Measurements from ENCODE around the gene RIC1. TPM values are rescaled to one million over a fixed set of nuclear protein-coding genes. Genes with fewer than 3 reads are reported as not detected.
"Not testable (repeated sequence)": the region's sequence is repeated elsewhere in the genome, so short reads cannot be mapped to it uniquely, and the experiment has no call there.

The RIC1 gene, protein sequence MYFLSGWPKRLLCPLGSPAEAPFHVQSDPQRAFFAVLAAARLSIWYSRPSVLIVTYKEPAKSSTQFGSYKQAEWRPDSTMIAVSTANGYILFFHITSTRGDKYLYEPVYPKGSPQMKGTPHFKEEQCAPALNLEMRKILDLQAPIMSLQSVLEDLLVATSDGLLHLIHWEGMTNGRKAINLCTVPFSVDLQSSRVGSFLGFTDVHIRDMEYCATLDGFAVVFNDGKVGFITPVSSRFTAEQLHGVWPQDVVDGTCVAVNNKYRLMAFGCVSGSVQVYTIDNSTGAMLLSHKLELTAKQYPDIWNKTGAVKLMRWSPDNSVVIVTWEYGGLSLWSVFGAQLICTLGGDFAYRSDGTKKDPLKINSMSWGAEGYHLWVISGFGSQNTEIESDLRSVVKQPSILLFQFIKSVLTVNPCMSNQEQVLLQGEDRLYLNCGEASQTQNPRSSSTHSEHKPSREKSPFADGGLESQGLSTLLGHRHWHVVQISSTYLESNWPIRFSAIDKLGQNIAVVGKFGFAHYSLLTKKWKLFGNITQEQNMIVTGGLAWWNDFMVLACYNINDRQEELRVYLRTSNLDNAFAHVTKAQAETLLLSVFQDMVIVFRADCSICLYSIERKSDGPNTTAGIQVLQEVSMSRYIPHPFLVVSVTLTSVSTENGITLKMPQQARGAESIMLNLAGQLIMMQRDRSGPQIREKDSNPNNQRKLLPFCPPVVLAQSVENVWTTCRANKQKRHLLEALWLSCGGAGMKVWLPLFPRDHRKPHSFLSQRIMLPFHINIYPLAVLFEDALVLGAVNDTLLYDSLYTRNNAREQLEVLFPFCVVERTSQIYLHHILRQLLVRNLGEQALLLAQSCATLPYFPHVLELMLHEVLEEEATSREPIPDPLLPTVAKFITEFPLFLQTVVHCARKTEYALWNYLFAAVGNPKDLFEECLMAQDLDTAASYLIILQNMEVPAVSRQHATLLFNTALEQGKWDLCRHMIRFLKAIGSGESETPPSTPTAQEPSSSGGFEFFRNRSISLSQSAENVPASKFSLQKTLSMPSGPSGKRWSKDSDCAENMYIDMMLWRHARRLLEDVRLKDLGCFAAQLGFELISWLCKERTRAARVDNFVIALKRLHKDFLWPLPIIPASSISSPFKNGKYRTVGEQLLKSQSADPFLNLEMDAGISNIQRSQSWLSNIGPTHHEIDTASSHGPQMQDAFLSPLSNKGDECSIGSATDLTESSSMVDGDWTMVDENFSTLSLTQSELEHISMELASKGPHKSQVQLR (N-terminal part only)
- polyA plus RNA-seq (2013, experiment 1 of 2; ENCODE audit: insufficient read length) = 29.7 TPM
- polyA plus RNA-seq (2013, experiment 2 of 2; ENCODE audit: insufficient read length) = 29.9 TPM

DNA sequence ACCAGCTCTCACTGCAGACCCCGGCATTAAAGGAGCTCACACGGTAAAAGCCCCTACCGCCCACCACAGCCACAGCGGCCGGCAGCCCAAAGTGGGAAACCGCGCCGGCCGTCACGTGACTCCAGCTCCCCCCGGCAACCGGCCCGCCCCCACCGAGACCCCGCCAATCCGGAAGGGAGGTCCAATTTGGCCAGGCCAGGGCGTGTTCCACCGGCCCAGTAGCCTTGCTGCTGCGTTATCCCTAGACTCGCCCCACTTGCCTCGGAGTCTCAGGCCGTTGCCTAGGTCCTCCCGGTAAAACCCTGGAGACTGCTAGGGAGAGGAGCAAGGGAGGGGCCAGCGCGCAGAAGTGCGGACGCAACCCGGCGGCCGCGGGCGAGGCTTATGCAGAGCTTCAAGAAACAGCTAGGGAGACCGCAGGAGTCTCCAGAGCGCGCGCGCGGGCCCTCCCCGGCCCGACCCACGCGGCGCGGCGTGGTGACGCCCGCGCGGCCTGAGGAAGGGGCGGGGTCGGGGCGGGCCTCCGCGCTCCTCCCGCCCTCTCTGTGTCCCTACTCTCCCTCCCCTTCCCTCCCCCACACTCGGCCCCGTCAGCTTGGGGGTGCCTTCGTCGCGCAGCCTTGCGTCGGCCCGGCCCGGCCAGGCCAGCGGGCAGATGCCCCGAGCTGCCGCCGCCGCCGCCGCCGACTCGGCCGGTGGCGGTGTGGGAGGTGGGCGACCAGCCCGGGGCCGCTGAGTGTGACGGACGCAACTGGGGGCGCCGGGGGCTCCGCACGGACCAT is at the start of gene RIC1:
Gene RIC1 (plus strand): TSS at position 578 of the 782 bp plus-strand sequence. CDS start 203 bp downstream, at position 781.
- DNase-seq = peak; percentile 95

DNA sequence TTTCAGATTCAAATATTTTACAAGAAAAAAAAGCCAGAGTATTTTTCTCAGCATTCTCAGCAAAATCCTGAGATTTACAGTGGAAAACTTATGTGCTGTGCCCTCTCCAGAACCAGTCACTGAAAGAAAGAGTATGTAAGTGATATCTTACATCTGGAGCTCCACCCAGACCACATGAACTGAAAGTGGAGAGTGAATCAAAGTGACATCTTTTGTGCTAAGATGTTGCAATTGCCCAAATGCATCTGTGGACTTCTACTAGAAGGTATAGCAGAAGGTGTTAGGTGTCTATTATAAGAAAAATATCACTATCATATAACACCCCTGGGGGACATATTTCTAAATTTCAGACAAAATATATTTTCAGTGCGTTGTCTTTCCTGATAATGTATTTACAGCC is 49.0 kb upstream of the RIC1 start:
- DNase-seq = no peak

DNA sequence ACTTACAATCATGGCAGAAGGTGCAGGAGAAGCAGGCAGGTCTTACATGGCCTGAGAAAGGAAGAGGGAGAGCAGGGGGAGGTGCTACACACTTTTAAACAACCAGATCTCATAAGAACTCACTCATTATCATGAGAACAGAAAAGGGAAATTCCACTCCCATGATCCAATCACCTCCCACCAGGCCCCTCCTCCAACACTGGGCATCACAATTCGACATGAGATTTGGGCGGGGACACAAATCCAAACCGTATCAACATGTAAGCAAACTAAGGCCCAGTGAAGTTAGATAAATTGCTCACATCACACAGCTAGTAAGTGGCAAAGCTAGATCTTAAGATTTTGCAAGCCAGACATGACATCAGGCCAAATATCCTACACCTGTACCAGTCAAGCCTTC is 48.3 kb upstream of the RIC1 start:
- DNase-seq = no peak

DNA sequence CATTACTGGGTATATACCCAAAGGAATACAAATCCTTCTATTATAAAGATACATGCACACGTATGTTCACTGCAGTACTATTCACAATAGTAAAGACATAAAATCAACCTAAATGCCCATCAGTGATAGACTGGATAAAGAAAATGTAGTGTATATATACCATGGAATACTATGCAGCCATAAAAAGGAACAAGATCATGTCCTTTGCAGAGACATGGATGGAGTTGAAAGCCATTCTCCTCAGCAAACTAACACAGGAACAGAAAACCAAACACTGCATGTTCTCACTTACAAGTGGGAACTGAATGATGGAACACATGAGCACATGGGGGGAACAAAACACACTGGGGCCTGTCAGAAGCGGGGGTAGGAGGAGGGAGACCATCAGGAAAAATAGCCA is 47.2 kb upstream of the RIC1 start:
- not testable (repeated sequence) for DNase-seq

DNA sequence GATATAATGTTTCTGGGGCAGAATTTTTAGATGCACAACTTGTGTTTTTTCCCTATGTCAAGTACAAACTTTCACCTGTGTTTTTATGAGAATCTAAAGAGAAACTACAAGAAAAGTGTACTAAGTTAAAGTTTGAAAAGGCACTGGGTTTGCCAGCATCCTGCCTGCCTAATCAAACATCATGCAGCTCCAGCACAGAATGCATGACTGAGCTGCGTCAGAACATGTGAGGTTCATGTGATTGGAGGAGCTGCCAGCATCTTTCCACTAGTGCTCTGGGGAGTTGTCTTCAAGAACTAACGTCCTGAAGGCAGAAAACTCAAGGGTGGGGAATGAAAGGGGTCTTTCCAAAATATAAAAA is 46.1 kb upstream of the RIC1 start:
- DNase-seq = peak; percentile 76

DNA sequence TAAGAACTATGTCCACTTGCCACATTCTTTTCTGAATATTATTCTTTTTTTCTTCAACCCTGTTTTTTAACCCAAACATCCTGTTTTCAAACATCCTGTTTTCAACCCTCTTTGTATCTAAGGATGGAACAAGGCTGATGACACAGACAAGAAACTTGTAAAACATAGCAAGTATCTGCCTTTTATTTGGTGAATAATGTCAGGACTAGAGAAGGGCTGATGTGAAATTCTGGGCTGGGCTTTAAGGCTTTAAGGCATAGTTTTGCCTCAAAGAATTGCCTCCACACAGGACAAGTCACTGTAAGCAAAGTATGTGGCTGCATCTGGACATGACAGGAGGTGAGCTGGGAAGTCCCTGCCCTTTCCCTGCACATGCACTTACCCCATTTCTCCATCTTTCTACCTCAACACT is 42.5 kb upstream of the RIC1 start:
- peak; percentile 80 for DNase-seq

DNA sequence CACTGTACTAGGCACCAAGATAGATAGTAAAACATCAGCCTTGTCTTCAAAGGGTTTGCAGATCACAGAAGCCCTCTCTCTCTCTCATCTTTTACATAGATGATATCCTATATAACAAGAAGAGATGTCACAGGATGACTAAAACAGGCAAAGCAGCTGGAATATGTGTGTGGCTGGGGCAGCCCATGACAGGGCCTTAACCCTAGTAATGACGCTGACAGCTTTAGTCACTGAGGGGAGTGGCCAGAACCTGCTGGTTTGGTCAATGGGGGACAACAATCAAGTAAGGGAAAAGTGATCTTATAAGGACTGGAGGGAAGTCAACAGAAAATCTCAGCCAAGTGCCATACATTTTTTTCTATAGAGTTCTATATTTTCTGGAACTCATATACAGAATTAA is 41.9 kb upstream of the RIC1 start:
- DNase-seq = peak; percentile 81

DNA sequence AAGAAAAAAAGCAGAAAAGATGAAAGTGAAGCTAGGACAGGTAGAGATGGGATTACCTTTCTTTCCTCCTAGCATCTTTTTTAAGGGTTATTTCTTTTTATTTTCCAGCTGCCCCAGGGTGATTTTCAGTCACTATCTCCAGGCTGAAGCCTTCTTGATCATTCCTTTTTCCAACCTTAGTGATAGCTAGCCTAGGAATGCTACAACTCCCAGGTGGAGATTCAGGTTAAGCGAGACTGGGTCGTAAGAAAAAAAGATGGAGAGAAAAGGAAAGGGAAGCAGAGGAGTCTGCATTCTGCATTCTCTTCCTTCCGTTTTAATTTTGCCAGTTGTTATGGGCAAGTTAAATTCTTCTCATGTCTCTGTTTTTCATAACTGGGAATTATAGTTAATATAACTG is 36.7 kb upstream of the RIC1 start:
- DNase-seq = no peak

DNA sequence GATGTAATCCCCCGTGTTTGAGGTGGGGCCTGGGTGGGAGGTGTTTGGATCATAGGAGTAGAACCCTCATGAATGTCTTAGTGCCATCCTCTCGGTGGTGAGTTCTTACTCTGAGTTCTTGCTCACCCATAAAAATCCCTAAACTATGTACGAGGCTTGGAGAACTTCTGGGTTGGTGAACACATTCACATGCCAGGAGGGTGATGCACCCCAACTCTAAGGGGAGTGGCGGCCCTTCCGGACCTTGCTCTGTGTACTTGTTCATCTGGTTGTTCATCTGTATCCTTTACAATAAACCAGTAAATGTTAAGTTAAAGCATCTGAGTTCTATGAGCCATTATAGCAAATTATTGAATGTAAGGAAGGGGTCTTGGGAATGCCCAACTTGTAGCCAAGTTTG is 36.0 kb upstream of the RIC1 start:
- DNase-seq = no peak

DNA sequence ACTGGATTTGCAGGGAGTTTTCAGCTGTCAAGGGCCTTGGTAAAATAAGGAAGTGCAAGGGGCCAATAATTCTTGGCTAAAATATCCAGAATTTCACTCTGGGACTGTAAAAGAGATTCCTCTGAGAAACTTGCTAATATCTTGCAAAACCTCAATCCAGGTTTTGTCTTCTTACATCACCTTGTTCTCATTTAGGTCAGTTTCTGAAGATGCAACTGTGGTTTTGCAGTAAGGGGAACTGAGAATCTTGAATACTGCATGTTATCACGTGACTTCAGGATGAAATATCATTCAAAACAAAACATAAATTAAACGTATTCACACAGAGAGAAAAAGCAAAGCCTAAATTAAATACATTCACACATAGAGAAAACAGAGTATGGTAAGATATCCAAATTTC is 35.0 kb upstream of the RIC1 start:
- DNase-seq = no peak

DNA sequence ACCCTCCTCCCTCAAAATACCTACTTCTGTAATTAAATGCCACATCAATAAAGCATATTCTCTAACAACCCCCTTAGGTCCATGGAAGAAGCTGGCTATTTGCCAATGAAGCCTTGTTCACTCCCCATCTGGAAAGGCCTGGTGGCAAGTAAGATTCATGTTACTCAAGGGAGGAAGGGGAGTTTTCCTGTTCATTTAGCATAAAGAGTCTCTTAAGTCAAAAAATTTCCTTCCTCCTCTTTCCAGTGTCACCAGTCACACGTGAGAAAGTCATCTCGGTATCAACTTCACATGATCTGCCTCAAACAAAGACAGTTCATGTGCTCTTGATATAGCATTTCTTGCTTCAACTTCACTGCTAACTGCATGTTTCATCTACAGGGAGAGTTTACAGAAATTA is 32.7 kb upstream of the RIC1 start:
- DNase-seq = no peak

DNA sequence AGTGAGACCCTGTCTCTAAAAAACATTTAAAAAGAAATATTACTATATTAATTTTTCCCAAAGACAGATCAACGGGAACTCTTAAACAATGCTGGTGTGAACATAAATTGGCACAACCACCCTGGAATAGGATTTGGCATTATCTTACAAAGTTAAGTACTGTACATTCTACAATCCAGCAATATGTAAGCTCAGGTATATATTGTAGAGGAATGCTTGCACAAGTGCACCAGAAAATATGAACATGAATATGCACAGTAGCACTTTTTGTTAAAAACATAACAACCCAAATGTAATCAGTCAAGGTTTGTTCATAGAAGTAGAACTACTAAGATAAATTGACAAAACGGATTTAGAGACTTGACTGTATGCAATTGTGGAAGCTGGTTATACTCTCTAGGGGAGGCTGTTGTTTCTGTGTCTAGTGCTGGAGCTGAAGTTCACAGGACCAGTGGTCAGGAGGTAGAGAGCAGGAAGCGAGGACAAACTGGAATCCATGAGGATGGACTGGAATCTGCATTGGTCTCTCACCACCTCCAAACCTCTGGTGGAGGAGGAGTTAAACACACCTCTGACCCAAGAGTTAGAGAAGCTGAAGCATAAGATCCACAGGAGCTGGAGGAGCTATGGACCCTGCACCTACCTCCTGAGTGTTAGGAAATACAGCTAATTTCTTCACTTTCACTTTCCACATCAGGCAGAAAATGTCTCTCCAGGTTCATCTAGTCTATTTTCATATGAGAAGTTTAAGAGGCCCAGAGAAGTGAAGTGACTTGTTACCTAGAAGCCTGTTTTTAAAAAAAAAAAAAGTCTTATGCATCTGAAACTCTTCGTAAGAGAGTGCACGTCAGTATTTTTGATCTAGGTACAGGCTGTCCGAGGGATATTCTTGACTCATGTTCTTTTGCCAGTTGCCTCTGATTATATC is 20.3 kb upstream of the RIC1 start:
- DNase-seq = no peak

DNA sequence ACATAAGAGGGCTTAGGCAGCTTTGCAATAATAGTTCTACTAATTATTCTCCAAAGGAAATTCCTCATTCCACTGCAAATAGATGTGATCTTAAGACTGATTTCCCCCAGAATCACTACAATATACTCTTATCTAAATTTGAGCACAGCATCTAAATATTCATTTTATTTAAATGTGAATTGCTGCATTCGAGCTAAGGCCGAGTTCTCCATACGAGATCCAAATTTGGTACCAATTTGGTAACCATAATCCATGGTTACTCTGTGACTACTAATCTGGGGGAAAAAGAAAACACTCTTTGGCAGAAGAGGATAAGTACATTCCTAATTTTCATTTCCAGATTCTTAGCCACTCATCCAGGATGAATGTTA is 19.7 kb upstream of the RIC1 start:
- DNase-seq = no peak

DNA sequence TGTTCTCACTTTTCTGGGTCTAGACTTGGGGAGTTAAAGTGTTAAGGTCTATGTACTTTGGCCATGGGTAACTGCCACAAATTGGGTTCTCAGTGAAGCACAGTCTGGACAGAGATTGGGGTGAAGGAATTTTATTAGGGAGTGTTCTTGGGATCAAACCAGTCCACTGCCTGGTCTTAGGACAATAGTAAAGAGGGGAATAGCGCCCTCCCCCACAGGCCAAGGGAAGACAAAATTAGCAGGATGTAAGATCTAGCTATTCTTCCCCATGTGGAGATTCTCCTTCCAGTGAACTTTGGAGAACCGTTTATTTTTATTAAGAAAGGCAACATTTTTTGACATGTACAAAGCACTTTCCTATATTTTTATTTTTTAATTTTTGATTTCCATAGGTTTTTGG is 18.4 kb upstream of the RIC1 start:
- no peak for DNase-seq

DNA sequence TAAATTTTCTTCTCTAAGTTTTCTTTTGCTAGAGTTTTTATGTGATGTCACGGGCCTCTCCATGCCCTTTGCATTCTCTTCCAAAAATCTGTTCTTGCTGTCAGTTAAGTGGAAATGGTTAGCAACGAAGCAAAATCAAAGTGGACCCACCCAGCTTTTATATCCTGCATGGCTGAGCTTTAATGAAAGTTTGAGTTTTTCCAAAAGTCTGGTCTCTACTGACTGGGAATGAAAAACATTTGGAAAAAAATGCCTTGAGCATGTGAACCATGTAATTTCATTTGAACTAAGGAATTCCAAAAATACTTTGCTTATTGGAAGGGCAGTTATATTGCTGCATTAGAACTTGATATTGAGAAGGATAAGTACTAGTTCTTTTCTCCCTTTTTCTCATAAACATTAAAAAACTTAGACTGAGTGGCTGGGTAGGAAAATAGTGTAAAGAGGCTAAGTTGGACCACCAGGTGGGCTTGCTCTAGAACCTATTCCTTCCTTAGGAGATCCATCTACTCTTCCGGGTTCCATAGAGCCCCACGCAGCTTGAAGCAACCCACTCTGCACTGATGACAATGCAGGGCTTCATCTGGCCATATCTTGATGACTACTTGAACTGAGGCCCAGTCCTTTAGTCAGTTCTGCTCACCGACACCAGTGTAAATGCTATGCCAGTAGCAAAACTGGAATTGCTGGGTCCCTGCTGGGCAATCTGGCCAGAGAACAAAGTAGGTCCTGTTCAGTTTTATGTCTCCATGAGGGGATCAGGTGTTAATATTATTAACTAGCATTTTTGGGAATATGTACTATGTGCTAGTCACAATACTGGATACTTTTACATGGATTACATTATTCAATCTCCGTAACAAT is 17.4 kb upstream of the RIC1 start:
- DNase-seq = peak; percentile 40

DNA sequence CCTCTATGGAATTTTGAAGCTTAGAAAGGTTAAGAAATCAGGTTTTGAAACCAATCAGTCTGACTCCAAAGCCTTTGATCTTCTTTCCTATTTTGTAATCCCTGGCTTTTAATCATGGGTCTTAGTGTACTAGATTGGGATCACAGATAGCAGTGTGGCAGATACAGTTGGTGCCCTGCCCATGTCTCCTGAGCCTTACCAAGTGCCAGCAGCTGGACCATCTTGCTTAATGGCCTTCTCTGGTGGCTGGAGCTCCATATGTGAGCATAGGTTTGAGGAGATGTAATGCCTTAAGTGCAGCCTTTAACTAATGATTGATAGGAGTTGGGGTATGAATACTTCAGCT is 16.7 kb upstream of the RIC1 start:
- no peak for DNase-seq

DNA sequence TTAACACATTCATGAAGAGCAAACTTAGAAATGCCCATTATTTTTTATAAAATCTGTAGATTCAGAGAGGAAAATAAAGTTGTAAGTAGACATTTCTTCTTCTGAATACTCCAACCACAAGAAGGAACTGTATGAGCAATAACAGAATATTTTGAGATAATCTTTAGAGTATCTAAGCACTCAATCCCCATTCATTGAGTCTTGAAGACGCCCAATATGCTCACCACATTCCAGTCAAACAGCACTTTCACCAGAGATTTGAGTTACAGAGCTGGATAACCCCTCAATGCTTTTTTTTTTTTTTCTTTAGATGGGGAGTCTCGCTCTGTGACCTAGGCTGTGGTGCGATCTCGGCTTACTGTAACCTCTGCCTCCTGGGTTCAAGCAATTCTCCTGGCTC is 14.7 kb upstream of the RIC1 start:
- no peak for DNase-seq

DNA sequence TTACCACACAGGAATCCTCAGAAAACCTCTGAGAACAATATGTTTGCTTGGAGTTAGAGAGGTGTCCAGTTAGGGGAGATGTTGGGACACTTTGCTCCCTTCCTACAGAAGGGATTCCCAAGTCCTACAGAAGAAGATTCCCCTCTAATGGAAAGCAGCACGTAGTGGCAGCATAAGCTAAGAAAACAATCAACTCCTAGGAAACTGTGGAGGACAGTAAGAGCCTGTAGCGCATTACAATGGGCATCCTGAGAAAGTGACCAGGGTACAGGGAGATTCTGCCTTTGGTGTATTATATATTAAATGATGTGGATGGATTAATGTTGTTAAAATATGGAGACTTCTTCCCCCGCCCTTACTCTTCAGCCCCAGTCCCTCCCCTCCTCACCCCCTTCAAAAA is 13.9 kb upstream of the RIC1 start:
- no peak for DNase-seq

DNA sequence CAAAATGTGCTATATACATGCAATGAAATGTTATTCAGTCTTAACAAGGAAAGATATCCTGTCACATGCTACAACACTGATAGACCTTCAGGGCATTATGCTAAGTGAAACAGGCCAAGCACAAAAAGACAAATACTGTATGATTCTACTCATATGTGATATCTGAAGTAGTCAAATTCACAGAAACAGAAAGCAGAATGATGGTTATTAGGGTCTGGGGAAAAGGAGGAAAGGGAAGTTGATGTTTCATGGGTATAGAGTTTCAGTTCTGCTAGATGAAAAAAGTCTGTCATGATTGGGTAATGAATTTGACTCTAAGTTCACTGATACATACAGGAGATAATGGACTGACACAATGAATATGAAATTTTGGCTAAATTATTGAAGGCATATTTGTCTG is 11.2 kb upstream of the RIC1 start:
- DNase-seq = no peak

DNA sequence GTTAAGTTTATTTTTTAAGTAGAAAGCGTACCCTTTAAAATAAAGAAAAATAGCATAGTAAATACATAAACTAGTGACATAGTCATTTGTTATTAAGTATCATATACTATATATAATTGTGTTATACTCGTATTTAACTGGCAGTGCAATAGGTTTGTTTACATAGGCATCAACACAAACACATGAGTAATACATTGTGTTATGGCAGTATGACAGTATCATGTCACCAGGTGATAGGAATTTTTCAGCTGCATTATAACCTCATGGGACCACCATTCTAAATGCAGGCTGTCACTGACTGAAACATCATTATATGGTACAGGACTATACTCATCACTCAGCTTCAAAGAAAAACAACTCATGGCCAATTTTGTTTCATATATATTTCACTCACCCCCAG is 8.4 kb upstream of the RIC1 start:
- no peak for DNase-seq

All from fibroblast of skin of abdomen (primary cell).